Sigmoid colon (tissue), 7 donors: ENCODE data around the gene LAMP1. TPM values are rescaled to one million over a fixed set of nuclear protein-coding genes. Genes with fewer than 3 reads are reported as not detected.
"Not testable (repeated sequence)": the region's sequence is repeated elsewhere in the genome, so short reads cannot be mapped to it uniquely, and the experiment has no call there.

Experiments
- DNase-seq: peaks from one replicate; pipeline ENCODE4 v3.0.0-alpha.2; 2019
- H3K27ac ChIP-seq, 4 donors: fragments of 200-600 bp; sonication (generic); one replicate each; pipeline ENCODE4 v1.5.1; 2016 to 2019; ENCODE audit warnings: mild to moderate bottlenecking in 1 of 4
- H3K27me3 ChIP-seq, 3 donors: fragments of 200-600 bp; sonication (generic); one replicate each; pipeline ENCODE4 v1.5.1; 2019; ENCODE audit warnings: mild to moderate bottlenecking in 1 of 3
- H3K36me3 ChIP-seq, 4 donors: fragments of 200-600 bp; sonication (generic); one replicate each; pipeline ENCODE4 v1.5.1; 2016 to 2019
- H3K4me1 ChIP-seq, 4 donors: fragments of 200-600 bp; sonication (generic); one replicate each; pipeline ENCODE4 v1.5.1; 2017 to 2019
- H3K4me3 ChIP-seq, 4 donors: fragments of 200-600 bp; sonication (generic); one replicate each; pipeline ENCODE4 v1.5.1; 2017 to 2019; ENCODE audit warnings: mild to moderate bottlenecking in 2 of 4, moderate library complexity in 1 of 4
- H3K9me3 ChIP-seq, 4 donors: fragments of 200-600 bp in 3 of 4; sonication (generic) in 3 of 4; one replicate each; pipeline versions ENCODE4 v1.5.1 to v1.6.1; 2013 to 2019
- CTCF ChIP-seq, 4 experiments: fragments of 450-650 bp in 3 of 4; fragments of 200-600 bp in 1 of 4; IDR thresholded peaks; one replicate each; pipeline ENCODE4 v1.5.1; 2016 to 2019; ENCODE audit warnings: antibody characterized with exemption in 4 of 4, mild to moderate bottlenecking in 3 of 4, moderate library complexity in 2 of 4
- EP300 ChIP-seq, 4 donors: sonication (generic); formaldehyde crosslinking; IDR thresholded peaks; one replicate each; pipeline ENCODE4 v1.6.1; 2017; ENCODE audit warnings: antibody characterized with exemption in 4 of 4
- POLR2A ChIP-seq, 2 donors: fragments of 450-650 bp; IDR thresholded peaks; one replicate each; pipeline ENCODE4 v1.6.1; 2016; ENCODE audit warnings: antibody characterized with exemption in 2 of 2, mild to moderate bottlenecking in 2 of 2, moderate library complexity in 2 of 2
- POLR2AphosphoS5 ChIP-seq, 4 donors: sonication (generic); formaldehyde crosslinking; IDR thresholded peaks; one replicate each; pipeline ENCODE4 v1.6.1; 2017; ENCODE audit warnings: antibody characterized with exemption in 4 of 4
- WGBS, 2 donors: extraction: QIAGEN DNeasy Blood & Tissue Kit; methylation state at CpG; one replicate each; pipeline ENCODE4 v1.1.7; 2013; 5-methylcytosine and 5-hydroxymethylcytosine counted together
- intact Hi-C: fragments of 100-400 bp; cut with DNase I; formaldehyde crosslinking; loops from one replicate; pipeline ENCODE4 v1.15.1; 2023
- polyA plus RNA-seq, 3 donors: library from polyadenylated mRNA; stranded (reverse); fragments of 200-250 nt; gene quantifications; one replicate each; pipeline ENCODE4 v1.2.3, GENCODE V29; 2013
- total RNA-seq, 4 donors: library from RNA; depleted of rRNA; stranded (reverse); fragments of >200 nt; gene quantifications; one replicate each; pipeline ENCODE4 v1.1.0, GENCODE V29; 2016
- donor health status: healthy with polysubstance abuse.
- donor health status: Bipolar disorder and iron deficiency.
- donor health status: healthy.

LAMP1 gene
- total and polyA plus RNA-seq, 7 donors = 20.4 to 125 (median 86.9) TPM

GRCh38 chr13:113305208-113305607 is 8.2 kb downstream of the LAMP1 start:
- no peaks in the 10 kb centered on the region for H3K9me3 ChIP-seq
- peaks cover 0 to 19% (median 7%) of the 10 kb centered on the region in 4 donors for H3K36me3 ChIP-seq
- no peaks in the 10 kb centered on the region for H3K27me3 ChIP-seq
- H3K4me1 ChIP-seq = peaks cover 0 to 5% (median 0%) of the 10 kb centered on the region in 4 donors
- no peak overlapping the region for H3K4me3 ChIP-seq
- no peak for DNase-seq
- H3K27ac ChIP-seq = no peak overlapping the region
- TF ChIP-seq POLR2A (IDR thresholded peaks at IDR 0.05) (no peak), EP300 (IDR thresholded peaks at IDR 0.05) (no peak)
- WGBS, 2 donors = 65 to 74% methylated on average over 7 of the region's 7 CpGs
- intact Hi-C loops = no loop called here

GRCh38 chr13:113307491-113307890 is 10.5 kb downstream of the LAMP1 start:
- H3K27ac ChIP-seq = no peak overlapping the region
- TF ChIP-seq CTCF (IDR thresholded peaks at IDR 0.05) (no peak), POLR2A (IDR thresholded peaks at IDR 0.05) (no peak), EP300 (IDR thresholded peaks at IDR 0.05) (no peak), POLR2AphosphoS5 (IDR thresholded peaks at IDR 0.05) (no peak)
- intact Hi-C loops = no loop called here
- H3K4me1 ChIP-seq = peaks cover 0 to under 1% (median 0%) of the 10 kb centered on the region in 4 donors
- H3K9me3 ChIP-seq = no peaks in the 10 kb centered on the region
- H3K27me3 ChIP-seq = no peaks in the 10 kb centered on the region
- peaks cover 15 to 42% (median 19%) of the 10 kb centered on the region in 4 donors for H3K36me3 ChIP-seq
- no peak overlapping the region for H3K4me3 ChIP-seq
- no peak for DNase-seq

GRCh38 chr13:113309473-113309872 is 12.4 kb downstream of the LAMP1 start:
- Histone ChIP-seq H3K9me3 (no peaks in the 10 kb centered on the region), H3K27ac (no peak overlapping the region), H3K4me3 (no peak overlapping the region), H3K4me1 (no peaks in the 10 kb centered on the region), H3K27me3 (no peaks in the 10 kb centered on the region), H3K36me3 (peaks cover 15 to 51% (median 20%) of the 10 kb centered on the region in 4 donors)
- intact Hi-C loops = no loop called here
- no peak for DNase-seq
- 70 to 88% methylated on average over 6 of the region's 6 CpGs for WGBS, 2 donors
- TF ChIP-seq POLR2A (IDR thresholded peaks at IDR 0.05) (no peak), CTCF (IDR thresholded peaks at IDR 0.05) (no peak), EP300 (IDR thresholded peaks at IDR 0.05) (no peak), POLR2AphosphoS5 (IDR thresholded peaks at IDR 0.05) (no peak)

- H3K9me3 ChIP-seq, DNase-seq, H3K27me3 ChIP-seq, H3K4me1 ChIP-seq, H3K27ac ChIP-seq, H3K4me3 ChIP-seq, intact Hi-C loops: not testable (repeated sequence)
- WGBS, 2 donors = 86 to 95% methylated on average over 20 of the region's 20 CpGs
- H3K36me3 ChIP-seq = peaks cover 15 to 70% (median 22%) of the 10 kb centered on the region in 4 donors
These were observed 17.1 kb downstream of the LAMP1 start for GRCh38 chr13:113314112-113314511.

GRCh38 chr13:113314895-113315470 is 17.9 kb downstream of the LAMP1 start:
- H3K36me3 ChIP-seq = peaks cover 21 to 70% (median 25%) of the 10 kb centered on the region in 4 donors
- intact Hi-C loops, H3K4me1 ChIP-seq, H3K27me3 ChIP-seq, H3K9me3 ChIP-seq, DNase-seq, H3K4me3 ChIP-seq, H3K27ac ChIP-seq: not testable (repeated sequence)
- WGBS, 2 donors = 62 to 86% methylated on average over 23 of the region's 23 CpGs

GRCh38 chr13:113315992-113316391 is 19.0 kb downstream of the LAMP1 start:
- no peak for TF ChIP-seq POLR2A (IDR thresholded peaks at IDR 0.05)
- TF ChIP-seq EP300 (IDR thresholded peaks at IDR 0.05) = no peak
- no peak for TF ChIP-seq CTCF (IDR thresholded peaks at IDR 0.05)
- TF ChIP-seq POLR2AphosphoS5 (IDR thresholded peaks at IDR 0.05) = no peak
- Histone ChIP-seq H3K36me3 (peaks cover 23 to 70% (median 27%) of the 10 kb centered on the region in 4 donors), H3K4me3 (no peak overlapping the region), H3K27me3 (no peaks in the 10 kb centered on the region), H3K4me1 (no peaks in the 10 kb centered on the region), H3K9me3 (no peaks in the 10 kb centered on the region), H3K27ac (no peak overlapping the region)
- no peak for DNase-seq
- intact Hi-C loops = no loop called here
- WGBS, 2 donors = 95 to 96% methylated on average over 5 of the region's 5 CpGs
